Stimulated activated CD8-positive, alpha-beta memory T cell treated with anti-CD3 and anti-CD28 coated beads, Interleukin-7, amount 100 ng/mL, for 4 hours (primary cell): ENCODE measurements around the gene SLC17A7.

Source experiments
- DNase-seq, 2 donors: peaks; one replicate each; pipeline ENCODE4 v3.0.0-alpha.2; 2020; ENCODE audit warnings: low read depth in 2 of 2

The SLC17A7 gene

GRCh38 chr19:49427855-49428546, 13.3 kb downstream of the SLC17A7 start:
- no peak for DNase-seq

- DNase-seq: no peak
These were observed 14.0 kb downstream of the SLC17A7 start for GRCh38 chr19:49427339-49427738.

DNA sequence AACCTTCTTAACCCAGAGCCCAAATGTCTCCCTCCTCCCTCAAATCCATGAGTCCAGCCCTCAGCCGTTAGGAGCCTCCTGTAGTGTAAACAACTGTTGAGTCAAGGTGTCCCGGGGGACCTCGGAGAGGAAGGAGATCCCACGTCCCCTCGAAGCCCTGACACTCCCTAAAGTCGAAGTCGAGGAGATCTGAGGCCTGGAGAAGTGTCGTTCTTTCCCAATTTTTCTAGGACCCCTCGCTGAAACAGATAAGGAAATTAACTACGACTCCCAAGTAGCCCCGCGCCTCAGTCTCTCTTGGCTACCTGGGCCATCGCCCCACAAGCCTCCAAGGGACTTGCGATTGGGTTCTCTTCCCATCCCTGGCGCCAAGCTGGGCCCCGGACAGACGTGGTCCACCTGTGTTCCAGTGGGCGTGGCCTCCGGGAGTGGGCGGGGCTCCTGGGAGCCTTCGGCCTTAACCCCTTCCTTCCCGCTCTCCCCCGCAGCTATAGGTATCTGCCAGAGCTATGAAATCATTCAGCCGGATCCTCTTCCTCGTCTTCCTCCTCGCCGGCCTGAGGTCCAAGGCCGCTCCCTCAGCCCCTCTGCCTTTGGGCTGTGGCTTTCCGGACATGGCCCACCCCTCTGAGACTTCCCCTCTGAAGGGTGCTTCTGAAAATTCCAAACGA, 15.3 kb downstream of the SLC17A7 start:
- DNase-seq: no peak

- no peak for DNase-seq
These were observed 16.1 kb downstream of the SLC17A7 start, which contains the start of gene GFY for GRCh38 chr19:49425178-49425577. Gene GFY, plus strand, starts transcription at chr19:49425388. Its CDS starts 1,043 bp downstream, at chr19:49426431.

- no peak for DNase-seq
These were observed 17.4 kb downstream of the SLC17A7 start for GRCh38 chr19:49423985-49424303.

DNA sequence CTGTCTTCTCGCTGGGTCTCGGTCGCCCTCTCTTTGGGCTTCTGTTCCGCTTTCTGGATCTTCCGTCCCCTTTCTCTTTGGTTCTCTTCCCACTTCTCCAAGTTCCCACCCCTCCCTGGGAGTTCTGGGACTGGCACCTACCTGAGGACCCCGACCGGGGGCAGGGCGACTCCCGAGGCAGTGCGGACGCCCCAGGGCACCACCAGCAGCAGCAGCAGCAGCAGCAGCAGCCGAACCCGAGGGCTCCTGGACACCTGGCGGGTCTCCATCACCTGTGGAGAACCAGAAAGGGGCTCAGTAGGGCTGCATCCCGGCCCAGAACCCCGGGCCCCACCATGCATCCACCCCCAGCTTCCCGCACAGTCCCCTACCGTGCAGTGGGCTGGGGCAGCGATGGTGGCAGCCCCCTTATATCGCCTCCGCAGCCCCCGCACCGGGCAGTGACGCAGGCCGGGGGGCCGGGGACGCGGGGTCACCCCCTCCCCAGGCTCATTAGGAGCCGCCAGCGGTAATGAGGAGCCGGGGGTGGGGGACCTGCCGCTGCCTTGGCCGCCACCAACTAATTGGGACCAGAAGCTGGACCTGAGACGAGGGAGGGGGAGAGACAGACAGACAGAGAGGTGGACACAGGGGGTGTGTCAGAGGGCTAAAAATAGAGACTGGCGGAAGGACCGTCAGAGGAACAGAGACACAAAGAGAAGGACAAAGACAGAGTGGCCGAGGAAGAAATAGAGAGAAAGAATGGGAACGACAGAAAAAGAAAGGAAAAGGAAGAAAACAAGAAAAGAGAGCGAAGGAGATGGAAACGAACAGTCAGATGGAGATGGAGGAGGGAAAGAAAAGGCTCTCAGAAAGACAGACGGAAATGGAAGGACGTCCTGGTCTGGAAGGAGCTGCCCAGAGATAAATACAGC, 18.0 kb downstream of the SLC17A7 start, which contains the start of gene PTH2:
Gene PTH2, minus strand, starts transcription at position 371 of the 914 bp plus-strand sequence. Its CDS starts 102 bp downstream, at position 269.
- no peak for DNase-seq

GRCh38 chr19:49422407-49423070, 18.8 kb downstream of the SLC17A7 start:
- no peak for DNase-seq

DNA sequence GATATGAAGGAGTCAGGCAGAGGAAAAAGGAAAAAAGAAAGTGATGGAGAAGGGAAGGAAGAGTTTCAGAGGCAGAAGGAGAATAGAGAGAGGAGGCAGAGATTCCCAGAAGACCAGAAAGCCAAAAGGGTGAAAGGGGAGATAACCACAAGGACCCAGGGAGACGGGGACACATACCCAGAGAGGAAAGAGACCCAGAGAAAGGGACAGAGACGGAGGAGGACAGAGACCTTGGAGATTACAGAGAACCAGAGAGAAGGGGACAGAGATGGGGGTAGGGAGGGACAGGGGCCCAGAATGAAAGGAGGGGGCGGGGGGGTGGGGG, 19.5 kb downstream of the SLC17A7 start:
- DNase-seq: no peak

DNA sequence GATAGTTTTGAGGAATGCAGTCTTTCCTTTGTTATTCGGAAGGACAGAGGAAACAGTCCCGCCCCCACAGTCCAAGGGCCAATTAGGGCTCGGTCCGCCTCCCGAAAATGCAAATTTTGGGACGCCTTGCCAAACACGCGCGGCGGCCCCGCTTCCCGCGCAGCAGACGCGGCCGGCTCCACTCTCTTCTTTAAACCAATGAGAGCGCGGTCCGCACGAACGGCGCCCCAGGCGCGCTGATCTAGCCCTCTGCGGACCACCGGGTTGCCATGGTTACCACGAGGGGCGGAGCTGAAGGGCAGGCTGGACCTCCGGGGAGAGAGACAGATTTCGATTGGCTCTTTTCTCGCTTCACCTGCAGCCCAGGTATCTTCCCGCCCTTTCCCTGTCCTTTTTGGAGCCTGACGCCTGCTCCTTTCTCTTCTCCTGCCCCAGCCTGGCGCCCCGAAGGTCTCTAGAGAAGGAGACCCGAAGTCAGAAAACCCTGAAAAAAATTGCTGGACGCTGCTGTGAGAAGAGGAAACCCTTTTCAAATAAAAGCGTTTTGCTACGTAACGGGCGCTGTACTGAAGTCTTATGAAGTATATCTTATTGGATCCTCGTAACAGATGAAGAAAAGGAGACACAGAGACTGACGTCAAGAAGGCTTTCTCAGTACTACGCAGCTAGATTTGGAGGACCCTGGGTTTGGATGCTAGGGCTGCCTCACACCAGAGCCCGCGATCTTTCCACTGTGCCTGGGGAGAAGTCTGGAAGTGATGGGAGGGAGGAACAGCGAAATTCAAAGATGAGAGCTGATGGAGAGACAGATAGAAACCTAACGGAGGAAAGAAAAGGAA, 20.1 kb downstream of the SLC17A7 start:
- no peak for DNase-seq

DNA sequence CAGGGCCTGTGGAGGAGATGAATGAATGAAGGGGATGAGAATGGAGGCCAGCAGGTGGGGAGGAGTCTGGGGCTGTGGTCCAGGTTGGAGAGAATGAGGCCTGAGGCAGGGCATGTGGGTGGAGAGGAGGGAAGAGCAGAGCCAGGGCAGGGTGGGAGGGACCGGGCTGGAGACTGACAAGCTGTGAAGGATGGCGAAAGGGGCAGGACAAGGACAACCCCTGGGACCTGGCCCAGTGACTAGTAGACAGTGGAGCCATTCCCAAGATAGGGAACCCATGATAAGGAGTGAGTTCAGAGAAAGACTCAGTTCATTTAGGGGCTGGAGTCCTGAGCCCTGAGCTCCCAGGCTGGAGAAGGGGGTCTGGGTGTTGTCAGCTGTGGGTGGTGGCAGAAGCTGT, 21.1 kb downstream of the SLC17A7 start:
- no peak for DNase-seq

DNA sequence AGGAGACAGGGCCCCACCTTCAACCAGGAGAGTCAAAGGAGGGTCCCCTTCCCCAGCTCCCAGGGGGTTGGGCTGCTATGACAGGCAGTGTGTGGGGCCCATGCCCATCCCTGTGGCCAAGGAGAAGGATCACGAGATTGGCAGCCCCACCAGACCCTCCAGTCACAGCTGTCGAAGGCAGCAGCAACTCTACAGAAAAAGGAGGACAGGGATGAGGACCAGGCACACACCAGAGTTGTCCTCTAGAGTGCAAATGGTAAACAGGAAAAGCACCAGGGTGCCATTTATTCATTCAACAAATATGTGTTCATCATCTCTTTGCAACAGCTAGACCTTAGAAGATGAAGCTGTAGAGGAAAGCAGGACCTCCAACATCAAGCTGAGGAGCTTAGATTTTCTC, 22.2 kb downstream of the SLC17A7 start:
- no peak for DNase-seq

DNA sequence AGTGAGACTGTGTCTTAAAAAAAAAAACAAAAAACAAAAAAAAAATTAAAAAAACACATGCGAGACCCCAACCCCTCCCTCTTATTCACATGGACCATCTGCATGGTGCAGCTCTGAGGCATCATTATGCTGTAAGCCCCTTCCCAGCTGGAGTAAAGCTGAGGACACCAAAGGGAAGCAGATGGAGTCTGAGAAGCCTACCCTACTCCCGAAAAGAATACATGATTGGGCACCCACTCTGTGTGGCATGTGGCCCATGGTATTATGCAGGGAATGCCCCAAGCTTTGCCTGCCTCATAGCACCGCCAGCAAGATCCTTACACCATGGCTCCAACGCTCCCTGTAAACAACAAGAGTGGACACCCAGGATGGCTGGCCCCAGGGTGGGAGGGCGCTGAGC, 22.8 kb downstream of the SLC17A7 start:
- no peak for DNase-seq

DNA sequence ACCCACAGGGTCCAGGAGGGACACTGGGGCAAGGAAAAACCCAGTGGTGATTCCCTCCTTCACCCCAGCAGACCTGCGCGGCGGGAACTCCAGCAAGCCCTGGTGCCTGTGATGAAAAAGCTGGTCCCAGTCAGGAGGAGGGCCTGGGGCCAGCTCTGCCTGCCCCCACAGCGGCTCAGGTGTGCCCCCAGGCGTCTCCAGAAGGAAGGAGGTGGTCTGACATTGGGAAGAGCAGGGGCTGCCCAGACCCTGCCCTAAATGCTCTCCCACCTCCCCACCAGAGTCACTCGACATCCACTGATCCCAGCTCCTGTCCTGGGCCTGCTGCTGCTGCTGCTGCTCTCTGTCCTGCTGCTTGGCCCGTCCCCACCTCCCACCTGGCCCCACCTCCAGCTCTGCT, 24.2 kb downstream of the SLC17A7 start:
- DNase-seq: no peak

GRCh38 chr19:49415810-49416200, 25.5 kb downstream of the SLC17A7 start:
- no peak for DNase-seq

DNA sequence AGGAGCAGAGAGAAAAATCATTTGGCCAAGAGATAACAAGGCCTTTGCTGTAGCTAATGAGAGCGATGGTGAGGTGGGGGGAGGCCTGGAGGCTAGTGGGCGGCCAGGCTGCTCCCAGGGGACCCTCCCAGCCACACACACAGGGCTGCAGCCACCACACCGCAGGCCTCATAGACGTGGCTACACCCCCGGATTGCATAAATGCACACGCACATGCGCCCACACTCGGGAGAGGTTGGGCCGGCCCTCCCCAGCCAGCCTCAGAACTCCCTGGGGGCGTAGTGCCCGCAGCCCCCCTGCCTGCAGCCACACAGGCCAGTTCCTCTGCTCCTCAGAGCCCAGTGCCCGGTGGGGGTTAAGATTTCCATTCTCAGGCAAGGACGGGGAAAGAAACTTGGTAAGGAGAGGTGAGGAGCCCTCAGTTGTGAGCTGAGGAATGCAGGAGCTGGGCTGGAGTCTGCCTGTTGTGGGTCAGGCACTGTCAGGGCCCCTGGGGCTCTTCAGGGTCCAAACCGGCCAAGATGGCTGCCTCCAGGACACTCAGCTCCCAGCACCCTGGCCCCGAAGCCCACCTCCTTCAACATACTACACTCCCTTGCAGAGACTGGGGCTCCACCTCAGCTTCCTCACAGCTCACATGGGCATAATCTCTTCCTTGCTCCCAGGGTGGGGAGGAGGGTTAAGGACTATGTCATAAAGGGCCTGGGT, 26.1 kb downstream of the SLC17A7 start:
- DNase-seq: no peak

- DNase-seq: no peak
These were observed 27.1 kb downstream of the SLC17A7 start for GRCh38 chr19:49414256-49414655.

DNA sequence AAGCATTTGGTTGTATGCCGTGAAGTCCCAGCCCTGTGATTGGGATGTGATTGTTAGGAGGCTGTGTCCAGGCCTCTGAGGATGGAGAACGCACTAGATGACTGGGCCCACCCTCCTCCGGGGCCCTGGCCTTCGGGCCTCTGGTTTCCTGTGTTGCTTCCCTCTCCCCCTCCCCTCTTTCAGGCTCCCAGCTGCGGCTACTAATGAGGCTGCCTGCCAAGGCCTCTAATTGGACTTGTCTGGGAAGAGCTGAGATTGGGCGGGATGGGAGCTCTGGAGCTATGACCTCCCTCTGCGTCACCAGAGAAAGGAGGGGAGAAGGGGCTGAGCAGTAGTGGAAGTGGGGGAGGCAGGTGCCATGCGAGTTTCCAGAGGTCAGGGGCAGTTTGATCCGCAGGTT, 28.0 kb downstream of the SLC17A7 start:
- no peak for DNase-seq

DNA sequence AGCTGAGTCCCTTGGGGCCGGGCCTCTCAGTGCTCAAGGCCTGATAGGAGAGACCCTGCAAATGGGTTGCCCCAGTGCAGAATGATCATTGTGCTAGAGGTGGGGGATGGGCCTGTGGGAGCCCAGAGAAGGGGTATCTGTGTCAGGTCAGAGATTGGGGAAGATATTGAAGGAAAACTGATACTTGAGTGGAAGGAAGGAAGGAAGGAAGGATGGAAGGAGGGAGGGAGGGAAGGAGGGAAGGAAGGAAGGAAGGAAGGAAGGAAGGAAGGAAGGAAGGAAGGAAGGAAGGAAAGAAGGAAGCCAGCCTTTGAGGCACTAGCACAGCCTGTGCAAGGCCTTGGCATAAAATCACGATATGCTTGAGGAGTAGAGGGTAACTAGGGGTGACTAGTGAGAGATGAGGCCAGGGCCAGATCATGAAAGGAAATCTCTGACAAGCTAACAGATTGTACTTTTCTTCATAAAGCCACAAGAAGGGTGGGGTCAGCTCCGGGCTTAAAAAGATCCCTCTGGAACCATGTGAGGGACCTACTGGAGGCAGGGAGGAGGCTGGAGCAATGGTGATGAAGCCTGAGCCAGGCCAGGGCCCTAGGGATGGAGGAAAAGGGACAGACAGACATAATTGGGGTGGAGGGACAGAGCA, 29.5 kb downstream of the SLC17A7 start:
- DNase-seq: no peak

DNA sequence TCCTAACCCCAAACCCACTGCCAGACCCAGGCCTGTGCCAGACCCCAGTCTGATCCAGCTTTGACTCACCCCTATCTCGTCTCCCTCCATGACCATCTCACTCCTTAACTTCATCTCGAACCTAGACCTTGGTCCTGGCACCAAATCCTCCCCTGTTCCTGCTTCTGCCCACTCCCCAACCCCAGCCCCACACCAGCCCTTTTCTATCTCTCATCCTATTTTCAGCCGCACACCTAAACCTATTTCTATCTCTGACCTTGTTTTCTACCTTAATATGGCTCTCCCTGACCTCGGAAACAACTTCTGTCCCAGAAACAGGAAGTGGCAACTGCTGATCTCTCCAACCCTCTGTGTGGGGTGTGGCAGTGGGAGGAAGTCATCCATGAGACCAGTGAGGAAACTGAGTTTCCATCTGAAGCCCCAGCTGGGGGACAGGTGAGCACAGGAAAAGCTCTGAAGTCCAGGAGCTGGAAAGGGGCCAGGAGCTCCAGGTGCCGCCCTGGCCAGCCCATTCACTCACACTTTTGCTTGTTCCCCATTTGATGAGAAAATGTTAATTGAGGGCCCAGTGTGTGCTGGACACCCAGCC, 31.8 kb downstream of the SLC17A7 start:
- DNase-seq: no peak
